ENCODE measurements around the gene KCNB1.

KCNB1 gene

GRCh38 chr20:49511788-49512525, 29.5 kb upstream of the KCNB1 start:
- Mint-ChIP-seq H3K4me1 (peaks cover 7% of the 10 kb centered on the region), H3K4me3 (no peak overlapping the region), H3K27ac (no peak overlapping the region), H3K9me3 (no peaks in the 10 kb centered on the region), H3K27me3 (peaks cover 21% of the 10 kb centered on the region), H3K36me3 (no peaks in the 10 kb centered on the region)
- DNase-seq (ENCODE audit: low spot score in 2 of 2): no peak
- no peak for ATAC-seq (ENCODE audit: low read depth)

- no peaks in the 10 kb centered on the region for H3K9me3 Mint-ChIP-seq
- ATAC-seq (ENCODE audit: low read depth) (no peak), DNase-seq (ENCODE audit: low spot score in 2 of 2) (no peak)
- H3K4me1 Mint-ChIP-seq: peaks cover 7% of the 10 kb centered on the region
- peaks cover 21% of the 10 kb centered on the region for H3K27me3 Mint-ChIP-seq
- no peak overlapping the region for H3K27ac Mint-ChIP-seq
- H3K36me3 Mint-ChIP-seq: no peaks in the 10 kb centered on the region
- H3K4me3 Mint-ChIP-seq: no peak overlapping the region
Observed at GRCh38 chr20:49510562-49511122, 28.2 kb upstream of the KCNB1 start.

- Mint-ChIP-seq H3K36me3 (no peaks in the 10 kb centered on the region), H3K4me1 (peaks cover 7% of the 10 kb centered on the region)
- DNase-seq (ENCODE audit: low spot score in 2 of 2): peak in 1 of 2 donors; percentile 9
Observed at GRCh38 chr20:49508435-49509199, 26.1 kb upstream of the KCNB1 start.

GRCh38 chr20:49507741-49508434, 25.4 kb upstream of the KCNB1 start:
- H3K27ac Mint-ChIP-seq: no peak overlapping the region
- no peak overlapping the region for H3K4me3 Mint-ChIP-seq
- H3K27me3 Mint-ChIP-seq: peaks cover 17% of the 10 kb centered on the region
- no peak for ATAC-seq (ENCODE audit: low read depth)
- H3K4me1 Mint-ChIP-seq: peaks cover 7% of the 10 kb centered on the region
- no peak for DNase-seq (ENCODE audit: low spot score in 2 of 2)
- H3K36me3 Mint-ChIP-seq: no peaks in the 10 kb centered on the region
- no peaks in the 10 kb centered on the region for H3K9me3 Mint-ChIP-seq

More at GRCh38 chr20:49508435-49509199, 26.1 kb upstream of the KCNB1 start:
- no peak overlapping the region for H3K27ac Mint-ChIP-seq
- peak; percentile 51 for ATAC-seq (ENCODE audit: low read depth)
- no peaks in the 10 kb centered on the region for H3K9me3 Mint-ChIP-seq
- peak overlapping the region; percentile 1 for H3K4me3 Mint-ChIP-seq
- peaks cover 17% of the 10 kb centered on the region for H3K27me3 Mint-ChIP-seq

- H3K27me3 Mint-ChIP-seq: peaks cover 16% of the 10 kb centered on the region
Observed at GRCh38 chr20:49505518-49505917, 23.1 kb upstream of the KCNB1 start.

GRCh38 chr20:49503176-49503575, 20.7 kb upstream of the KCNB1 start:
- no peak overlapping the region for H3K4me3 Mint-ChIP-seq
- no peaks in the 10 kb centered on the region for H3K9me3 Mint-ChIP-seq
- peaks cover 2% of the 10 kb centered on the region for H3K4me1 Mint-ChIP-seq
- H3K36me3 Mint-ChIP-seq: no peaks in the 10 kb centered on the region
- H3K27me3 Mint-ChIP-seq: peaks cover 13% of the 10 kb centered on the region
- DNase-seq (ENCODE audit: low spot score in 2 of 2) (no peak), ATAC-seq (ENCODE audit: low read depth) (no peak)
- no peak overlapping the region for H3K27ac Mint-ChIP-seq

More at GRCh38 chr20:49505518-49505917, 23.1 kb upstream of the KCNB1 start:
- H3K27ac Mint-ChIP-seq: no peak overlapping the region
- DNase-seq (ENCODE audit: low spot score in 2 of 2) (no peak), ATAC-seq (ENCODE audit: low read depth) (no peak)
- H3K36me3 Mint-ChIP-seq: no peaks in the 10 kb centered on the region
- H3K9me3 Mint-ChIP-seq: no peaks in the 10 kb centered on the region
- H3K4me3 Mint-ChIP-seq: no peak overlapping the region
- H3K4me1 Mint-ChIP-seq: peaks cover 7% of the 10 kb centered on the region

- Mint-ChIP-seq H3K9me3 (no peaks in the 10 kb centered on the region), H3K4me1 (no peaks in the 10 kb centered on the region), H3K27me3 (peaks cover 12% of the 10 kb centered on the region), H3K36me3 (no peaks in the 10 kb centered on the region), H3K4me3 (no peak overlapping the region), H3K27ac (no peak overlapping the region)
- ATAC-seq (ENCODE audit: low read depth): no peak
- DNase-seq (ENCODE audit: low spot score in 2 of 2): no peak
Observed at GRCh38 chr20:49501917-49502316, 19.4 kb upstream of the KCNB1 start.

GRCh38 chr20:49497398-49497669, 14.9 kb upstream of the KCNB1 start:
- H3K4me1 Mint-ChIP-seq: no peaks in the 10 kb centered on the region
- peaks cover 18% of the 10 kb centered on the region for H3K27me3 Mint-ChIP-seq
- DNase-seq (ENCODE audit: low spot score in 2 of 2) (no peak), ATAC-seq (ENCODE audit: low read depth) (no peak)
- no peaks in the 10 kb centered on the region for H3K36me3 Mint-ChIP-seq
- H3K9me3 Mint-ChIP-seq: no peaks in the 10 kb centered on the region
- no peak overlapping the region for H3K4me3 Mint-ChIP-seq
- no peak overlapping the region for H3K27ac Mint-ChIP-seq

- Mint-ChIP-seq H3K27ac (no peak overlapping the region), H3K4me1 (no peaks in the 10 kb centered on the region), H3K4me3 (no peak overlapping the region), H3K36me3 (no peaks in the 10 kb centered on the region), H3K27me3 (peaks cover 20% of the 10 kb centered on the region), H3K9me3 (peaks cover 3% of the 10 kb centered on the region)
- ATAC-seq (ENCODE audit: low read depth) (no peak), DNase-seq (ENCODE audit: low spot score in 2 of 2) (no peak)
Observed at GRCh38 chr20:49496553-49497397, 14.3 kb upstream of the KCNB1 start.

GRCh38 chr20:49496043-49496442, 13.6 kb upstream of the KCNB1 start:
- peaks cover 20% of the 10 kb centered on the region for H3K27me3 Mint-ChIP-seq
- H3K27ac Mint-ChIP-seq: no peak overlapping the region
- no peaks in the 10 kb centered on the region for H3K4me1 Mint-ChIP-seq
- H3K4me3 Mint-ChIP-seq: no peak overlapping the region
- peaks cover 5% of the 10 kb centered on the region for H3K9me3 Mint-ChIP-seq
- no peak for ATAC-seq (ENCODE audit: low read depth)
- H3K36me3 Mint-ChIP-seq: no peaks in the 10 kb centered on the region
- no peak for DNase-seq (ENCODE audit: low spot score in 2 of 2)

GRCh38 chr20:49490689-49491088, 8.2 kb upstream of the KCNB1 start:
- no peaks in the 10 kb centered on the region for H3K4me1 Mint-ChIP-seq
- H3K9me3 Mint-ChIP-seq: peaks cover 5% of the 10 kb centered on the region
- no peak overlapping the region for H3K27ac Mint-ChIP-seq
- H3K36me3 Mint-ChIP-seq: no peaks in the 10 kb centered on the region
- no peak for ATAC-seq (ENCODE audit: low read depth)
- no peak for DNase-seq (ENCODE audit: low spot score in 2 of 2)
- H3K4me3 Mint-ChIP-seq: no peak overlapping the region
- peaks cover 23% of the 10 kb centered on the region for H3K27me3 Mint-ChIP-seq

- Mint-ChIP-seq H3K4me3 (no peak overlapping the region), H3K4me1 (peaks cover under 1% of the 10 kb centered on the region), H3K36me3 (no peaks in the 10 kb centered on the region), H3K27ac (no peak overlapping the region), H3K27me3 (peaks cover 25% of the 10 kb centered on the region), H3K9me3 (peaks cover 5% of the 10 kb centered on the region)
- no peak for DNase-seq (ENCODE audit: low spot score in 2 of 2)
- no peak for ATAC-seq (ENCODE audit: low read depth)
Observed at GRCh38 chr20:49489688-49490087, 7.2 kb upstream of the KCNB1 start.

- H3K9me3 Mint-ChIP-seq: no peaks in the 10 kb centered on the region
- peaks cover 31% of the 10 kb centered on the region for H3K27me3 Mint-ChIP-seq
- H3K27ac Mint-ChIP-seq: no peak overlapping the region
- H3K4me3 Mint-ChIP-seq: no peak overlapping the region
- H3K36me3 Mint-ChIP-seq: peaks cover 1% of the 10 kb centered on the region
- ATAC-seq (ENCODE audit: low read depth) (no peak), DNase-seq (ENCODE audit: low spot score in 2 of 2) (no peak)
- peaks cover 8% of the 10 kb centered on the region for H3K4me1 Mint-ChIP-seq
Observed at GRCh38 chr20:49486064-49486463, 3.6 kb upstream of the KCNB1 start.

Measured in memory B cell (primary cell).